MV-4-11 (cell line): ENCODE measurements around the gene PXYLP1.

ENCODE experiments used
- DNase-seq: peaks from one replicate; lab custom pipeline; 2025; lab: John Stamatoyannopoulos, UW

Gene PXYLP1

DNA sequence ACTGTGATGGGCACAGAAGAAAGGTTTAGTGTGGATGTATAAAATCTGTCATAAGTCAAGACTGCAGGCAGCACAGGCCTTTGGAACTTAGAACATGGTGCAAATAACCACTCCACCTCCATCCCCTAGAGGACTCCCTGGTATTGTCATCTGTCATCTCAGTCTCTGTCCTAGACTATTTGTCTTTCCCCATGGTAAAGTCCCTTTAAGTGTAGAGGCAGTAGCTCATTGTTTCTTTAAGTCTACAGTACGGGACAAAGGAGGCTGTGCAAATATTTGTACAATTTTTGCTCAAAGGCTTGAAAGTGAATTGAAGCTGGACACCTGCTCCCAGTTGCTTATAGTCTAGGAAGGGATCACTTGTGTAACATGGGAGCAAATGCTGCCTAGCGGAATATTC, 3.2 kb upstream of the PXYLP1 start:
- no peak for DNase-seq

DNA sequence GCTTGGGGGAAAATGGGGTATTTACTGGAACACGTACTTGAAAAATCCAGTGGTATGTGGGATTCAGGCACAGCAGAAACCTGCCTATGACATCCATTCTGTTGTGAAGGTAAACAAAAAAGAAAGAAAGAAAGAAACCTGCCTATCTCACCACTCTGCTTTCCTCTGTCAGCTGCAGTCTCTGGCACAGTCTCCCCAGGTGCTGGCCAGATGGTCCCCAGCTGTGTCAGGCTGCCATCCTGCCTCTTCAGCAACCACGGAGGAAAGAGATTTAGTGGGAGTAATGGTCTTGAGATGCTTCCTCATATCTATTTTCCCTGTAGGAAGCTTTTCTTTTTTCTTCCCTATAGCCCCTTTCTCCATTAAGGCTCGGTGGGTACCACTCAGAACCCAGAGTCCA, 2.5 kb upstream of the PXYLP1 start:
- no peak for DNase-seq

DNA sequence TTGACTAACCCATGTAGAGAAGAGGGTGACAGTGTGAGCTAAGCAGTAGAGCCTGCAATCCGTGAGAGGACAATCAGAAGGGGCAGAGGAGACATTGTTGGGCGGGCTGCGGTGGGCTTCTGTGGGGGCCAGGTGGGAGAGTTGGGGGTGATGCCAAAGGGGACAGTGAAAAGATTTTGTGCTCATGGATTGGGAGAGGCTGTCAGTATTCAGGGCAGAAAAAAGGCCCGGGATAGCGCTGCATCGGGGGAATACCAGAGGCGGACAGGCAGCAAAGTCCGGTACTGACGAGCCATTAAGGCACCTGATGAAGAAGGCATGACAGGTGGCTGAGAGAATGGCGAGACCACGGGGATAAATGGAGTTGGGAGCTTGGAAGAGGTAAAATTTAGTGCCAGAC, 1.3 kb upstream of the PXYLP1 start:
- DNase-seq, result no peak

DNA sequence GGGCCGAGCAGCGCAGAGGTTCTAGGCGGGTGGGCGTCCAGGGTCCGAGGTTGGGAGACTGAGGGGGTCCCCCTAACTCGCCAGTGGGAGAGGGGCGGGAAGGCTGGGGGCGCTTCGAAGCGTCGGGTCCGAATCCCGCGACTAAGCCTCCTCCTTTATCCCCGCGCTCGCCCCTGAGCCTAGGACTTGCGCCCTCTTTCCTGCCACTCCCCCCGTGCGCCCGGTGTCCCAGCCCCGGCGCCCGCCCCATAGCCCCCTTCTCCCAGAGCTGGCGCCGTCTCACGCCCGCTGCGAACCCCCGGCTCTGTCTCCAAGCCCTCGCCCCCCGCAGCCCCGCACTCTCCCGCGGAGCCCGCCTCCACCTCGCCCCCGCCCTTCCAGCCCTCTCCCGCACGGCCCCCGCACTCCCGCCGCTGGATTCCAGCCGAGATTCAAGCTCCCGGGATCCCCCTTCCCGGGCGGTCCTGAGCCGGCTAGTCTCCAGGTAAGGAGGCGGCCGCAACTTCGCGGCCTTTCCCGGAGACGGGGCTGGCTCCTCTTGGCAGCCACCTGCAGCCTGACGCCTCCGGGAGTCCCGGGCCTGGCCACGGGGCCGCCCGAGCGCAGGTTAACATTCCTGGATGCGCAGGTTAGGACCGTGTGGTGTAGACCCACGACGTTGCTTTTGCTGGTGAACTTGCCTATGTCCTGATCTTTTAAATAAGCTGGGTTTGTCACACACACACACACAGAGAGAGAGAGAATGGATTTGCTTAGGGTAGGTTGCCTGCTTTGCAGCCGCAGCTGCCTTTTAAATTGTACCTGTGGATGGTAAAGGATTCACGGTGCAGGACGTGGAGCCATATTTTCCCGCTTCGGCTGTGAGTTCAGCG, 563 bp downstream of the PXYLP1 start:
- no peak for DNase-seq

DNA sequence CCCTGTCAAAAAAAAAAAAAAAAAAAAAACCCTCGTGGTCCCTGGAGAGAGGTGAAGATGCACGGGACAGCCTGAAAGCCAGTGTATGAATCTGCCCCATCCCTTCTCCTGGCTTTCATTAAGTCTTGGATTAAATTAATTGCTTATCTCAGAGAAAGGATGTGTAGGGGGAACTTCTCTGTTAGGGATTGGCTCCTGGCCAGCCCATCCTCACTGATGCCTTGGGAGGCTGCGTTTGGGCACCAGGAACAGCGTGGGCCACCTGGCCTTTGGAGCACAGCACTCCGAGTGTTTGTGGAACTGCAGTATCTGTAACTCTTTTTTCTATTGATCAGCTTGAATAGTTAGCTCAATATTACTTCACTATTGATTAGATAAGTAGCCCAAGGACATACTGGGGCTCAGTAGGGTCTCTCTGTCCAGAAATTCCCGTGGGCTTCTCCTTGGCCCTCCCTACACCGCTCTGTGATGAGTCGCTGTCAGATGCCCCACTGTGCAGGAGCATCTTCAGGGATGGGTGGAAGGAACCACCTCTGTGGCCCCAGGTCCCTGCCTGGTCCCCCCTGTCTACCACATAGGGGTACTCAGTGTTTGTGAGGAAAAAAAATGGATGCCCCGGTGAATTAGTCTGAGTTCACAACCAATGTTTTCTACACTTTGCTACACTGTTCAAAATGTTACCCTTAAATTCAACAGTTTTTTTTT, 2.0 kb downstream of the PXYLP1 start:
- DNase-seq, result no peak

DNA sequence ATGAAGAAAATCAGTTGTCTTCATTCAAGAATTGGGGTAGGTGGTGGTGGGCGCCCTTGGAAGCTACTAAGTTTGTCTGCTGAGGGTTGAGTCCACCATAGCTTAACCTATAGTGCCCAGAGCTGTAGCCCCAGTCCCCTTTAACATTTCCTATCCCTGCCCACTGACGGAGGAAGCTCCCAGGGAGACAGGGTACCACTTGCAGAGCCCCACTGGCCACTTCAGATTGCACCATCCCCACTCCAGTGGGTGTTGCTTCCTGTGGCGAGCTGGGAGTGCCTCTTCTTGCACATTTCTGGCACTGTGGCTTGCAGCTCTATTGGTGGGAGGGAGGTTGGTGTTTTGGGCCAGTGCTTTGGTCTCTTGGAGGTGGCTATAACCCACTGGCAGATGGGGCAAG, 2.7 kb downstream of the PXYLP1 start:
- DNase-seq, result peak; percentile 52

DNA sequence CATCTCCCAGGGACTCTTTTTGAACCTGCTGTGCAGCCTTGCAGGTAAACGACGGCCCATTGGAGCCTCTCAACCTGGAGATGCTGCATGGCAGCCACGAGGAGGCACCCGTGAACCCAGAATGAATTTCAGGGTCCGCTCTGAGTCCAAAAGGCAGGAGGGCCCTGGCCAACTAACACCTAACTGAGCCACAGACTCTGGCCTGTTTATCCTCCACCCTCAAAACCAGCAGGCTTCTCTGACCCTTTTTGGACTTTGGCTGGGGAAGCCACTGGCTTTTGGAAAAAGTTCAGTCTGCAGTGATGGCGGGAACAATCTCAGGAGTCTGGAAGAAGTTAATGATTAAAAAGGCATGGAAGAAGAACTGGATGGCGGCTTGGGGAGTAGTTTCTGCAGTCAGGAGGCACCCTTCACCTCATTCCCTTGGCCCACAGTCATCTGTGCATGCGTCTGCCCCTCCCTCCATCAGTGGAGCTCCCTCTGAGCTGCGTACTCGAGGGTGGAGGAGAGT, 4.1 kb downstream of the PXYLP1 start:
- DNase-seq, result no peak

DNA sequence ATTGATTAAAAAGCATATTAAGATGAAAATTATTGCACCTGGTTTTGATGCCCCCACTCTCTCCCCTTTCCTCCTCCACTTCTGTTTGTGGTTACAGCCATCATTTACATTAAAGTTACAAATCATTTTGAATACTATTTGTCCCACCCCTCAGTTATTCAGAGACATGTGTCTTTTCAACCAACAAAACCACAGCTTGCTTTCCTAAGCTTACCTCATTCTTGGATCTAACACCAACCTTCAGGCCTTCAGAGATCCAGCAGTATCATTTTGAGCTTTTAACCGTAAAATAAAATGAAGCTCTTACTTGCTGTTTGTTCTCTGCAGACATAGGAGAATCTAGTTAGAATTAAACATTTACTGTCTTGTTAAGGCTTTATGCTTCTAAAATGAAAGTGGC, 4.7 kb downstream of the PXYLP1 start:
- DNase-seq, result no peak

DNA sequence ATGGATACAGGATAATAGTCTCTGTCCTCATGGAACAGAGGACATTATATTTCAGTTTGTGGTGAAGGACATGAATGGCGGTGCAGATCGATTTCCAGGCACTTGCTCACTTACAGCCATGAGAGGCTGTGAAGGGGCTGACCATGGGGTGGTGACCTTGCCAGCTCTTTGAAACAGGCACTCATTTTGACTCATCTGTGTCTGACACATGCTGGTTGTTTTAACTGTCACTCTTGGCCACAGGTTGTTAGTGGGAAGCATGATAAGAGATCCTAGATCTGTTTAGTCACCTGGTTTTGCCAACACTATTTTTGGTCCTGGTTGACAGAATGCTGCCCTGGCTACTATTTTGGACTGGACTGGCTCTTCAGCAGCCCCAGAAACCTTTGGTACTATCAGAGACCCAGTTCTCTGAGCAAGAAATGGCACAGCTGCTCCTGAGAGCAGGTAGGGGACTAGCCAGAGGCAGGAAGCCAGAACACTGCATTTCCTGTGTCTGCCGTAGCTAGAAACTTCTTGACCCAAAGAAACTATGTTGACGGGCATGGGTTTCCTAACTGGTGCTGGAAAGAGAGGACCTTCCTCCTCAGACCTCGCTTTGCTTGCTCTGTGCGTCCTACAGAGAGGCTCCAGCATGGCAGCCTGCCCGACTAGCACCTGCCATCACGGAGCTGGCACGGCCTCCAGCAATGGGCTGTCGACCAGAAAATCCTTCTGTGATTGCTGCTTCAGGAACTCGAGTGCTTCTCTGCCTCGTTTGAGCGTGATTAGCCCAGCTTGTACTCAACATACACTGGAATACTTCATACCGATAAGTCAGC, 6.3 kb downstream of the PXYLP1 start:
- no peak for DNase-seq

DNA sequence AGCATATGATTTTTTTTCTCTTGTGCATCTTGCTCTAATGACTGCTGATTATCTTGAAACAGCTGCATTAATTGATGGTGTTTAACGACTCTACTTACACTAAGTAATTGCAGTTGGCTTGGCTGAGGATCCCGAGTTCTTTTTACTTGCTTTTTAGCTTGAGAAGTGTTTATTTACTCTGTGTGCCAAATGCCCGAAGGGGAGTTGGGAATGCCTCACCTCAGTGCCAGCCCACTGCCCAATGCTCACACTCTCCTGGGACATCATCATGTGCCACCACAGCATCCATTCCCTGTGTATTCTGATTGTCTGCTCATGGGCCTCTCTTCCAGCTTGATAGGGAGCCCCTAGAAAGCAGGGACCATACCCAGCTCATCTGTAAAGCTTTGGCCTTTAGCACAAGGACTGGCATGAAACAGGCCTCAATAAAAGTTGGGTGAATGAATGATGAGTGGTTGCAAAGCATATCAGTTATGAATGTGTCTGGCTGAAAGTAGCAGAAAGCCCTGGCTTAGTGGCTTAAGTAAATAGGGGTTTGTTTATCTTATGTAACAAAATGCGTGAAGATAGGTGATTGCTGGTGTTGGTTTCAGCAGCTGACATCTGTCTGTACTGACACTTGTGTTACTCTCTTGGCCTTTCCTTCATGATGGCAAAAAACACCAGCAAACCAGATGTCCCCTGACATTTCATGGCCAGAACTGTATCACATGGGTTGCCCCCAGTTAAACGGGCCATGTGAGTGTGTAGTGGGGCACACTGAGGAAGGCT, 8.1 kb downstream of the PXYLP1 start:
- DNase-seq, result no peak

DNA sequence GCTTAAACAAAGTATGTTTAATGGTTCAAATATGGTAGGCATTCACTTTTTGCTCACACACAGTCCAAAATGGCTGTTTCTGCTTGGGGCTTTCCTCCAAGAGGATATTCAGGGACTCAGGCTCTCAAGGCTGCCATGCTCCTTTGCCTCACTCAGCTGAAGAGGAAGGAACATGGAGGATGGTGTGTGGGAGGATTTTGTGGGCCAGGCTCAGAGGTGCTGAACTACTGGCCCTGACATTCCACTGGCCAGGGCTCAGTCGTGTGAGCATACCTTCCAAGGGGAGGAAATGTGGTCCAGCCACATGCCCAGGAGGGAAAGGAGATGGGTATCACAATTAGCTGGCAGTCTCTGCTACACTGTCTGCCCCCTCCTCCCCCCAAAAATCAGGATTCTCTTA, 8.7 kb downstream of the PXYLP1 start:
- no peak for DNase-seq

DNA sequence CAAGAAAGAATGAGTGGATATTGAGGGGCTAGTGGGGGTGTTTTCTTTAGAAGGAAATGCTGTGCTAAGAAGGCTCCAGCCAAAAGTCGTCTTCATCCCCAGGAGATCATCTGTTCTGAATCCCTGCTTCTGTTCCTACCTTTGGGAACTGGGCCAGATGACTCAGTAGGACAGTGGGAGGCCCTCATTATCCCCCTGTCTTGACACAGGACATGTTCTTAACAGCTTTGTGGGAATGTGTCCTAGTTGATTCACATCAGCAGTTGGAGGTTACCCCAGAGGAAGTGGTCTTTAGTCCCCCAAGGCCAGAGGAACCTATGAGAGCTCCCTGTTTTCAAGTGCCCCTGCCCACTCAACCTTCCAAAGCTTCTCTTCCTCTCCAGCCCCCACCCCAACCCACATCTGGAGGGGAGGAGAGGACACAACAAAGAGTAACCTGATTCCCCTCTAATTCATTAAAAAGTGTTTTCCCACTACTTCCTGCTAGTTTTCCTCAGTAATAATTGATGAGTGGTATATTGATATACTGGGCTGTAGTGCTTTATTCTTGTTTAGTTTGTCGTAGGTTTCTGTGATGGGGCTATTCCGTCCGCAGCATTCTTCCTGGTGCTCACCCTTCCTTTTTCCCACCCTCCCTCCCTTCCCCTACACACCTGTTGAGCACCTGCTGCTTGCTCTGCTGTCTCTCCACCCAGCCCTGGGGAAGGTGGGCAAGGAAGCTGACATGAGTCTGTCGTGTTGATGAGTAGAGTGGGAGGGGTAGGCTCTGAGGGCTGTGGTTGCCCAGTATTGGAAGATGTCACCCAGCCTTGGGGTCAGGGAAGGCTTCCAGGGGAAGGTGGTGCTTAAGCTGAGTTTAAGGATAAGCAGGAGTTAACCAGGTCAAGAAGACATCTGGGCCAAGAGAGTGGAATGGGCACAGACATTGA, 9.3 kb downstream of the PXYLP1 start:
- DNase-seq, result no peak

DNA sequence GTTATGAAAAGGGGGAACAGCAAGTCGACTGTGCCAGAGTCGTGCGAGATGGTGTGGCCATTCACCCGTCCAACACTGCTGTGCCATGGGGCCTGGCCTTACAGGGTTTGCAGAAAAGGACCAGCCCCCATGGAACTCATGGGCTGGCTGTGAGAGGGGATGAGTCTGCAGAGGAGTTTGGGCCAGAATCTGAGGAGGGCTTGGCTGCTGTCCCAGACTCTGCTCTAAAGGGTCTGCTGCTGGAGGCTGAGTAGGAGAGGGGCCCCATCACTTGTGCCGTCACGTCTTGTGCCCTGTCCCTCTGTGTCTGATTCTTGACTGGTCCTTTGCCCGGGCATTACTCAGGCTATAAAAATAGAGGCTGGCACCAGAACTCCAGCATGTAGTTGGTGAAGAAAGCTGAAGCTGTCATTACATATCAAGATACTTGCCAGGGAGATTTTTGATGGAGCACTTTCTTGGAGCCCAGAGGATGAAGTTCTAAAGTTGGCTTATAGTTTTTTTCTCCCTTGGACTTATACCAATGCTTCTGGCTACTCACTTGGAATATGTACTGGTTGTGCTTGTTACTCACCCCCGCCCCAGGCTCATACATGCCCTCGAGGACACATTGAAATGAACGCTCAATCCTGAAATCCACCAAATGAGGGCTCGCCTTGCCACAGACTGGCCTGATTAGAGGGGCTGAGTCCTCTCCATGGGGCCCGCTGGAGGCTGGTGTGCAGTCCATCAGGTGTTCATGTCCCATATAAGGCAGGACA, 10.2 kb downstream of the PXYLP1 start:
- no peak for DNase-seq

DNA sequence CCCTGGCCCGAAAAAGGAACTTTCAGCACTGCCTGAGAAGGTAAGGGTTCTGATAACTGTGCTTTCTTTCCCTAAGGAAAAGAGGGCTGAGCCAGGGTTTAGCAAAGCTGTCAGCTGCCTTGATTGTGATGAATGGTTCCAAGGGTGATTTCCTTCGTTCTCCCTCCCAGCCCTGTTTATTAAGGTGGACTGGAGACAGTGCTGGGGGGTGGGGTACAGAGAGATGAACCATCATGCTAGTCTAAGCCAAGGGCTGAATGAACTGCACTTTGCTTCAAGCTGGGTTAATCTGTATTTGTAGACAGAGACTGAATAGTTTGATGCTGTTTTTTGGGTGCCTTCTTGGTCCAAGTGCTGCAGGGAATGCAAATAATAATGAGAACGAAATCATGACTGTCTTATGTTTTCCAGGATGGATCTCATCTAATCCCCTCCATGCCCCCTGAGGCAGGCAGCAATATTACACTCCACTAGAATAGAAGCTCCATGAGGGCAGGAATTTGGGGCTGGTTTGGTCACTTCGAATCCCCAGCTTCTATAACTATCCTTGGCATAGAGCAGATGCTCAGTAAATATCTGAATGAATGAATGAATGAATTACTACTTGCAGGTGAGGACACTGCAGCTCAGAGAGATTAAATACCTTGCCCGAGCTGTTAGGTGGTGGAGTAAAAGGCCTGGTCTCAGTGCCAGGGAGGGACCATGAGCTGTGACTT, 10.9 kb downstream of the PXYLP1 start:
- DNase-seq, result no peak

DNA sequence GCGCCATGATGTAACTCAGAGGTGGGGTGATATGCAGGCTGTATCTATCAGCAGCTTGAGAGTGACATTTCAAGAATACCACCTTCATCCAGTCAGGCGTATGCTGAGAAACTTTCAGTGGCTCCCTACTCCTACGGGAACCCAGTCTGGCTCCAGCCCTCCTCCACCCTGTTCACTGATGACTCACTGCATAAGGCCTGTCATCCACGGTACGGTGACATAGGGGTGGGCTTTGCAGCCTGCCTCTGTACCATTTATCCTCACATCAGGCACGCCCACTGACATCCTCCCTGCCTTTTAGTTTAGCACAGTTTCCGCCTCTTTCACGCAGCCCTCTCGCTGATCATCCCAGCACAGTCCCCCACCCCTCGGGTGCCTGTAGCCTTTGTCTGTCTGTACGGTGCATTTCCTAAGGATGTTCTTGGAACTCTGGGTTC, 11.7 kb downstream of the PXYLP1 start:
- DNase-seq, result no peak

DNA sequence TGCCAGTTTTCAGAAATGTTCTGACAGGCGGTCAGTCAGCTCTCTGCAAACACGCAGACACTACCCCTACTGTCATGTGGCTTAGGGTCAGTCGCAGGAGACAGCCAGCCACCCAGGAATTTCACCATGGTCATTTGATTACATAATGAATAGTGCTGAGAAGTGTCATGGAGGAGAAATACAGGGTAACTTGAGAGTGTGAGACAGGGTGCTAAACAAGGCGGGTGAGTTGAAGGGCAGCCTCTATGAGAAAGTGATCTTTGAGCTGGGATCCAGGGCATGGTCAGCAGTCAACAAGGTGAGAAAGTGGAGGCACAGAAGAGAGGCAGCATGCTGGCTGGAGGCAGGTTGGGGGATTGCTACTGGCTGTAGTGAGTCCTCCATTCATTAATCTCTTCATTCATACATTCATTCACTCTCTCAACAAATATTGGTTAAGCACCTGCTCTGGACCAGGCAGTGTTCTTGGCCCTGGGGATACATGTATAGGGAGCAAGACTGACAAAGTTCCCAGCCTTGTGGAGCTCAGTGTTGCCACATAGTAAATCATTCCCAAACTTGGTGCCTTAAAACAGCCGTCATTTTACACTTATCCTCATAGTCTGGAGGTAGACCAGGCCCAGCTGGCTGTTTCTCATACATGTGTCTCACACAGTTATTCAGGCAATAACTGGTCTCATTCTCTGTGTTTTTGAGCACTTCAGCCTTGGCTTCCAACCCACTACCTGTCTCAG, 14.8 kb downstream of the PXYLP1 start:
- DNase-seq, result no peak

DNA sequence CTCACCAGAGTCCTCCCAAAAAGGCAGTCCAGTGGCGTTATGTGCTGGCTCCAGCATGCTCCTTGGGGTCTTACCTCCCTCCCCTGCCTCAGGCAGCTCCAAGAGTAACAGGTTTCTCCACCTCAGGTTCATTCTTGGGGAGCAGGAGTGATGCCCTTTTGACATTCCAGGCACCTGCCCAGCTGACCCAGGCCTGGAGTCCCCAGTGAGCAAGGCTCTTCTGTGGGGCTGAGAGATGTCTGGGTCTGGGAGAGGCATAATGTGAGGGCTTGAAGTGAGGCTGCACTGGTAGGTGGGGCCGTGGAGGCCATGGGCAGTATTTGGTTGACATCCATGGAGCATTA, 15.3 kb downstream of the PXYLP1 start:
- DNase-seq, result no peak

DNA sequence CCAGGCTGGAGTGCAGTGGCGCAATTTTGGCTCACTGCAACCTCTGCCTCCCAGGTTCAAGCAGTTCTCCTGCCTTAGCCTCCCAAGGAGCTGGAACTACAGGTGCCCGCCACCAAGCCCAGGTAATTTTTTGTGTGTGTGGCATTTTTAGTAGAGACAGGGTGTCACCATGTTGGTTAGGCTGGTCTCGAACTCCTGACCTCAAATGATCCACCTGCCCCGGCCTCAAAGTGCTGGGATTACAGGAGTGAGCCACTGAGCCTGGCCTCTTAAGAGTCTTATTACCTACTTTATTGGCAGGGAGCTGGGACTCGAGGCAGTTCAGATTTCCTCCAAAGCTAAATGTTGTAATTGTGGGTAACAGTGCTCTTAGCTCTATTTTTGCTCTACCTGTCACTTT, 16.4 kb downstream of the PXYLP1 start:
- no peak for DNase-seq

DNA sequence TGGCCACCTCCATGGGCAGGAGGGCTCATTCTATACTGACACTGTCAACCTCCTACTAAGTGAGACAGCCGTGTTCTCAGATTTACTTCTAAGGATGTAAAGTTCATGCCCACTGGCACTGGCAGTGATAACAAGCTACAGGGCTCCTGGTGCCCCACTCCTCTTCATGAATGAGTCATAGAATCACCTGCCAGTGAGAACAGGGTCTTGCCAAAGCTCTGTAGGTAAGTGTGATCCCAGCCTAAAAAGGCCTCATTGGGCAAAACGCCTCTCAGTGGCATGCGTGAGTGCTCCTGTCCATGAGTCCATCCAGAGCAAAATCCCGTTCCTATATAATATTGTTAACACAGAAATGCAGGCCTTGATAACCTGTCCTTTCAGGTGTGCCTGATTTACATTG, 17.4 kb downstream of the PXYLP1 start:
- DNase-seq, result no peak
